ENCODE measurements around the gene PCDHGC4. TPM values are rescaled to one million over a fixed set of nuclear protein-coding genes. Genes with fewer than 3 reads are reported as not detected.

The PCDHGC4 gene
- total RNA-seq, 1 donor from 2014 or later, result 0.69 TPM

DNA sequence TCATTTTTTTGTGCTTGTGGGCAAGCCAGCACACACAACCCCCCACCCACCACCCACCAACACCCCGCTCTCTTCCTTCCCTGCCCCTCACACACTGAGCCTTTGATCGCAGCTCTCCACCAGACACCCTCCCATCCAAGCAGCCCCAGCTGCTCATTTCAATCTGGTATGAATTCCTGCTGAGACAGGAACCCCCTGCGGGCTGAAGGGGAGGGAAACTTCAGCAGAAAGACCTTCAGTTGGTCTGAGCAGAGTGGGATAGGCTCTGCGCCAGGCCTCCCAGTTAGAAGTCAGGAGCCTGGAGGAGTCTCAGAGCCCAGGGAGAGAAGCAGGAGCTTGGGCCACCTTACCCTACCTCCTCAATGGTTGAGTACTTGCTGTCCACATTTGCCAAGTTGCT, 11.2 kb downstream of the PCDHGC4 start:
- ATAC-seq (ENCODE audit: low read depth) (no peak), DNase-seq (no peak)
- TF ChIP-seq, protein P1, sequence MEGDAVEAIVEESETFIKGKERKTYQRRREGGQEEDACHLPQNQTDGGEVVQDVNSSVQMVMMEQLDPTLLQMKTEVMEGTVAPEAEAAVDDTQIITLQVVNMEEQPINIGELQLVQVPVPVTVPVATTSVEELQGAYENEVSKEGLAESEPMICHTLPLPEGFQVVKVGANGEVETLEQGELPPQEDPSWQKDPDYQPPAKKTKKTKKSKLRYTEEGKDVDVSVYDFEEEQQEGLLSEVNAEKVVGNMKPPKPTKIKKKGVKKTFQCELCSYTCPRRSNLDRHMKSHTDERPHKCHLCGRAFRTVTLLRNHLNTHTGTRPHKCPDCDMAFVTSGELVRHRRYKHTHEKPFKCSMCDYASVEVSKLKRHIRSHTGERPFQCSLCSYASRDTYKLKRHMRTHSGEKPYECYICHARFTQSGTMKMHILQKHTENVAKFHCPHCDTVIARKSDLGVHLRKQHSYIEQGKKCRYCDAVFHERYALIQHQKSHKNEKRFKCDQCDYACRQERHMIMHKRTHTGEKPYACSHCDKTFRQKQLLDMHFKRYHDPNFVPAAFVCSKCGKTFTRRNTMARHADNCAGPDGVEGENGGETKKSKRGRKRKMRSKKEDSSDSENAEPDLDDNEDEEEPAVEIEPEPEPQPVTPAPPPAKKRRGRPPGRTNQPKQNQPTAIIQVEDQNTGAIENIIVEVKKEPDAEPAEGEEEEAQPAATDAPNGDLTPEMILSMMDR (IDR thresholded peaks at IDR 0.05), result no peak
- H3K4me1 Mint-ChIP-seq, result peaks cover 16% of the 10 kb centered on the region
- no peak overlapping the region for H3K27ac Mint-ChIP-seq
- intact Hi-C loops (cut with micrococcal nuclease), result no loop called here
- H3K9me3 Mint-ChIP-seq, result no peaks in the 10 kb centered on the region
- H3K36me3 Mint-ChIP-seq (ENCODE audit: low read depth), result no peaks in the 10 kb centered on the region
- CTCF ChIA-PET, result no interaction called here
- POLR2A ChIA-PET, result no interaction called here
- peaks cover 17% of the 10 kb centered on the region for H3K27me3 Mint-ChIP-seq
- H3K4me3 Mint-ChIP-seq, result no peak overlapping the region

DNA sequence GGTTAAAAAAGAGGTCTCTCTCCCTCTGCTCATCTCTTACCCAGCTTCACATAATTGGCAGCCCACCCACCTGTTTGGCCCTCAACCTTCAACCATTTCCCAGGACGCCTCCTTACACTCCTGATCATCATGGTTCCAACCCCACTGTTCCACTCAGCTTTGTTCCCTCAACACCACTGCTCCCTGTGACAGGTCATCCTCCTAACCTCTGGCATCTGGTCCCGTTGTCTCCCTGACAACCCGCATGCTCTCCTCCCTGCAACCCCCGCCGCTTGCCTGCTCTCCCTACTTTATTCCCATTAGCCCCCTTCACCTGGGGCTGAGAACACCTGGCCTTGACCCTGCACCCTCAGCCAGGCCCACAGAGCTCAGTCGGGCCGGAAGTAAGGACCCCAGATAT, 16.9 kb downstream of the PCDHGC4 start:
- H3K27ac Mint-ChIP-seq, result no peak overlapping the region
- ChIA-PET CTCF (interaction anchor here (1.0 kb wide), 1 partner anchor 10 kb away, joined by 3 read pairs; no protein-coding TSS in a partner anchor), POLR2A (no interaction called here)
- H3K9me3 Mint-ChIP-seq, result no peaks in the 10 kb centered on the region
- peaks cover 6% of the 10 kb centered on the region for H3K4me1 Mint-ChIP-seq
- intact Hi-C loops (cut with micrococcal nuclease), result no loop called here
- H3K36me3 Mint-ChIP-seq (ENCODE audit: low read depth), result no peaks in the 10 kb centered on the region
- no peak for DNase-seq
- no peaks in the 10 kb centered on the region for H3K27me3 Mint-ChIP-seq
- TF ChIP-seq, protein P1 (IDR thresholded peaks at IDR 0.05), result no peak
- no peak for ATAC-seq (ENCODE audit: low read depth)
- H3K4me3 Mint-ChIP-seq, result no peak overlapping the region

DNA sequence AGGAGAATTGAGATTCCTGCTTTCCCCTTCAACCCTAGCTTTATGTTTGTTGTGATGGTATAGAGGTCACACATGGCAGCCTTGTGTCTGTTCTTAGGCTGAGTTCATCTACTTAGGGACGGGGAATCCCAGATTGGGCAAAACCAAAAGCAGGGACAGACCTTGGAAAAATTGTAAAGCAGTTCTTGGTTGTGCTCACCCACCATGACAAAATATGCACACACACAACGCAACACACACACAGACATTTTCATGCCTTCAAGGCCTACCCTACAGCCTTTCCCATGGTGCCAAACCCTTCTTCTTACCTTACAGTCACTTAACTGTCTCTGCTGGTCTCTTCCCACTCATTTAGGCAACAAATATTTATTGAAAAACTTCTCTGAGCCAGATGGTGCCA, 18.9 kb downstream of the PCDHGC4 start:
- TF ChIP-seq, protein P1 (IDR thresholded peaks at IDR 0.05), result no peak
- no peak for ATAC-seq (ENCODE audit: low read depth)
- no peaks in the 10 kb centered on the region for H3K36me3 Mint-ChIP-seq (ENCODE audit: low read depth)
- CTCF ChIA-PET, result interaction anchor here (1.0 kb wide), 1 partner anchor 9 kb away, joined by 4 read pairs; no protein-coding TSS in a partner anchor
- H3K27me3 Mint-ChIP-seq, result no peaks in the 10 kb centered on the region
- no peaks in the 10 kb centered on the region for H3K9me3 Mint-ChIP-seq
- no peak overlapping the region for H3K27ac Mint-ChIP-seq
- intact Hi-C loops (cut with micrococcal nuclease), result no loop called here
- POLR2A ChIA-PET, result no interaction called here
- no peak overlapping the region for H3K4me3 Mint-ChIP-seq
- no peak for DNase-seq
- H3K4me1 Mint-ChIP-seq, result peaks cover 25% of the 10 kb centered on the region

DNA sequence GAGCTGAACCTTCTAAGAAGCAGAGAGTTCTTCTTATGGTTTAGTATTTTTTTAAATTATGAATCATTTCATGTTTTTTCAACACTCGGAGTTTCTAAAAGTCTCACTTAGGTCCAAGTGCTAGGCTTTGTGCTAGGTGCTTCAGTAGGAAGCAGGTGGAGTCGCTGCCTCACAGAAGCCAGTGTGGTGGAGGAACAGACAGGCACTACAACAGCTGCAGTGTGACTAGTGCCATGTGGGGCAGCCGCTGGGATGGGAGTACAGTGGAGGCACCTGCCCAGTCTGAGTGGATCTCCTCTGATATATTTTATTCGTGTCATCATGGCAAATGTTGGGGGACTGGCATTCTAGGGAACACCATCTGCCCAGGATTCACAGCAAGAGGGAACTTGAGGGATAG, 19.4 kb downstream of the PCDHGC4 start:
- Mint-ChIP-seq H3K4me3 (no peak overlapping the region), H3K36me3 (ENCODE audit: low read depth) (no peaks in the 10 kb centered on the region), H3K27ac (no peak overlapping the region), H3K9me3 (no peaks in the 10 kb centered on the region), H3K27me3 (no peaks in the 10 kb centered on the region), H3K4me1 (peaks cover 31% of the 10 kb centered on the region)
- TF ChIP-seq, protein P1 (IDR thresholded peaks at IDR 0.05), result no peak
- DNase-seq (no peak), ATAC-seq (ENCODE audit: low read depth) (no peak)
- intact Hi-C loops (cut with micrococcal nuclease), result no loop called here
- POLR2A ChIA-PET, result no interaction called here
- CTCF ChIA-PET, result no interaction called here

DNA sequence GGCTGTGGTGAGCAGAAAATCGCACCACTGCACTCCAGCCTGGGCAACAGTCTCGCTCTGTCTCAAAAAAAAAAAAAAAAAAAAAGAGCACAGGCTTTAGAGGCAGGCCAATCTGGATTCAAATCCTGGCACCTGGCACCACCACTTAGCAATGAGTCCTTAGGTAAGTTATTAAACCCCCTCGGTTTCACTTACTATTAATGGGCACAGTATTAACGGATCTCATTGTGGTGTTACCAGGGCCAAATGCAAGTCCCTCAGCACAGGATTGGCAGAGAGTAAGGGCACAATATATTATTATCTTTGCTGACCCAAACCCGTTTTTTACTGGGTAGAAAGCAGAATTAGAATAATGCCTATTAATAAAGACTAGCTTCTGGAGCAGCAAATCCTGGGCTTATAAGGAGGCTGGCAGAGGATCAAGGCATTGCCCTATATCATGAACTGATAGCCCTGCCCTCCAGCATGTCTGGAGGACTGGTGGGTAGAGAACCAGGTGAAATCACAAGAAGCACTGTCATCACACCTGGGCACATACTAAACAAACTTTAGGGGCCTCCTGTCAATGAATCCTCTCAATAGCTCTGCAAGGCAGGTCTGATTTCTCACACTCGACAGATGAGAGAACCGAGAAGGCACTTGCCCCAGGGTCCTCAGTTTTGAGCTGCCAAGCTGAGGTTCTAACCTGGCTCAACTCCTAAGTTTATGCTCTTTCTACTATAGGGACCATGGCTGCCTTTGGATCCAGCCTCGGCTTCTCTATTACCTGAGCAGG, 21.7 kb downstream of the PCDHGC4 start:
- Mint-ChIP-seq H3K27me3 (no peaks in the 10 kb centered on the region), H3K9me3 (no peaks in the 10 kb centered on the region), H3K36me3 (ENCODE audit: low read depth) (no peaks in the 10 kb centered on the region), H3K27ac (peak overlapping the region; percentile 22), H3K4me1 (peaks cover 54% of the 10 kb centered on the region), H3K4me3 (no peak overlapping the region)
- POLR2A ChIA-PET, result interaction anchor here (0.7 kb wide), 1 partner anchor 9 kb away, joined by 5 read pairs; no protein-coding TSS in a partner anchor
- ATAC-seq (ENCODE audit: low read depth) (no peak), DNase-seq (no peak)
- intact Hi-C loops (cut with micrococcal nuclease), result loop anchor here (1.0 kb wide), 1 partner anchor 14 kb away; no protein-coding TSS in a partner anchor
- TF ChIP-seq, protein P1 (IDR thresholded peaks at IDR 0.05), result no peak
- CTCF ChIA-PET, result no interaction called here
